Trophoblast cell (in vitro differentiated cells and primary cell): ENCODE results near the gene FHL3.

Experiments
- DNase-seq, 2 donors: peaks; one replicate each; pipeline ENCODE4 v3.0.0-alpha.2; 2016
- H2AFZ ChIP-seq: 2 replicates; pipeline ENCODE4 v1.6.1; 2013; ENCODE audit warnings: low read length, moderate library complexity, mild to moderate bottlenecking; ENCODE audit not compliant: insufficient read depth, poor library complexity
- H2AK5ac ChIP-seq: 2 replicates; pipeline ENCODE4 v1.6.1; 2013; ENCODE audit warnings: mild to moderate bottlenecking, low read length
- H2BK120ac ChIP-seq: 2 replicates; pipeline ENCODE4 v1.6.1; 2013; ENCODE audit warnings: low read length, mild to moderate bottlenecking, moderate library complexity; ENCODE audit not compliant: insufficient read depth, poor library complexity
- H2BK12ac ChIP-seq: 2 replicates; pipeline ENCODE4 v1.6.1; 2013; ENCODE audit warnings: mild to moderate bottlenecking, low read length, moderate library complexity
- H2BK5ac ChIP-seq: 2 replicates; pipeline ENCODE4 v1.6.1; 2013; ENCODE audit warnings: low read length, low read depth, moderate library complexity, mild to moderate bottlenecking; ENCODE audit not compliant: poor library complexity
- H3K14ac ChIP-seq: 2 replicates; pipeline ENCODE4 v1.6.1; 2013; ENCODE audit warnings: mild to moderate bottlenecking, low read length
- H3K18ac ChIP-seq: 2 replicates; pipeline ENCODE4 v1.6.1; 2013; ENCODE audit warnings: mild to moderate bottlenecking, low read length
- H3K23ac ChIP-seq: 2 replicates; pipeline ENCODE4 v1.6.1; 2013; ENCODE audit warnings: low read length
- H3K27ac ChIP-seq: 2 replicates; pipeline ENCODE4 v1.5.1; 2013; ENCODE audit warnings: low read depth, mild to moderate bottlenecking, inconsistent platforms, low read length, moderate library complexity
- H3K27me3 ChIP-seq: 2 replicates; pipeline ENCODE4 v1.6.1; 2013; ENCODE audit warnings: inconsistent platforms, mild to moderate bottlenecking, low read length, moderate library complexity; ENCODE audit not compliant: insufficient read depth
- H3K36me3 ChIP-seq, 2 experiments: 1 replicate in 1 of 2; 2 replicates in 1 of 2; pipeline ENCODE4 v1.6.1; 2013; ENCODE audit warnings: low read length in 2 of 2, mild to moderate bottlenecking in 2 of 2, moderate library complexity in 1 of 2; ENCODE audit not compliant: insufficient read depth in 2 of 2, control insufficient read depth in 1 of 2
- H3K4ac ChIP-seq: 2 replicates; pipeline ENCODE4 v1.6.1; 2013; ENCODE audit warnings: low read depth, mild to moderate bottlenecking, low read length, moderate library complexity
- H3K4me1 ChIP-seq, 2 experiments: 1 replicate in 1 of 2; 2 replicates in 1 of 2; pipeline ENCODE4 v1.6.1; 2013; ENCODE audit warnings: low read length in 2 of 2, mild to moderate bottlenecking in 2 of 2, moderate library complexity in 1 of 2; ENCODE audit not compliant: insufficient read depth in 2 of 2, control insufficient read depth in 1 of 2
- H3K4me2 ChIP-seq: 2 replicates; pipeline ENCODE4 v1.6.1; 2013; ENCODE audit warnings: inconsistent platforms, mild to moderate bottlenecking, low read length, moderate library complexity
- H3K4me3 ChIP-seq: 2 replicates; pipeline ENCODE4 v1.5.1; 2013; ENCODE audit warnings: mild to moderate bottlenecking, low read depth, low read length, inconsistent platforms
- H3K79me1 ChIP-seq: one replicate; pipeline ENCODE4 v1.6.1; 2013; ENCODE audit warnings: low read length
- H3K79me2 ChIP-seq: 2 replicates; pipeline ENCODE4 v1.6.1; 2013; ENCODE audit warnings: low read length, mild to moderate bottlenecking; ENCODE audit not compliant: control insufficient read depth, insufficient read depth, poor library complexity
- H3K9ac ChIP-seq: 2 replicates; pipeline ENCODE4 v1.6.1; 2013; ENCODE audit warnings: mild to moderate bottlenecking, low read length
- H3K9me3 ChIP-seq: 2 replicates; pipeline ENCODE4 v1.6.1; 2013; ENCODE audit warnings: low read depth, mild to moderate bottlenecking, control low read depth, inconsistent platforms, low read length; ENCODE audit not compliant: insufficient read depth
- H4K12ac ChIP-seq: 2 replicates; pipeline ENCODE4 v1.6.1; 2013; ENCODE audit warnings: low read depth, mild to moderate bottlenecking, low read length, moderate library complexity
- H4K8ac ChIP-seq: 2 replicates; pipeline ENCODE4 v1.6.1; 2013; ENCODE audit warnings: low read depth, mild to moderate bottlenecking, low read length, moderate library complexity
- H4K91ac ChIP-seq: one replicate; pipeline ENCODE4 v1.6.1; 2013; ENCODE audit warnings: low read depth, mild to moderate bottlenecking, low read length, moderate library complexity
- WGBS: extraction: QIAGEN DNeasy Blood & Tissue Kit; methylation state at CpG from one replicate; pipeline ENCODE4 v1.1.7; 2013; ENCODE audit warnings: missing lambda C conversion rate; ENCODE audit not compliant: insufficient read length, insufficient coverage; ENCODE audit errors: extremely low coverage; 5-methylcytosine and 5-hydroxymethylcytosine counted together

FHL3 gene

DNA sequence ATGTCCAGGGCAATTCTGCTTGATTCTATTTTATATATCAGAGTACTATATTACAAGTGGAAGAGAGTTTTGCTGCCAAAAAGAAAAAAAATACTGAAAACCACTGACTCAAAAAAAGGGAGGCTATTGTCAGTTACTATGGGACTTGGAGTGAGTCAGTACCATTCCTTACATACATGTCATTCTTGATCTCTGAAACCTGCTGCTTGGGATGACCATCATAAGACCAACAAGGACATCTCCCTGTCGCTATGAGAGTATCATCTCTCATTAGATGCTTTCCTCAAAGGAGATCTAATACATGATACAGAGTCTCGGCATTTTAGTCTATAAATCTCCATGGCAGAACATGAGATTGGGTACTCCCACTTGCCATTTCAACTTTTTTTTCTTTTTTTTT, 46.6 kb downstream of the FHL3 start:
- Histone ChIP-seq H3K79me1 (no peaks in the 10 kb centered on the region), H3K4ac (no peak overlapping the region), H3K14ac (no peak overlapping the region), H2BK5ac (no peak overlapping the region), H3K9ac (no peak overlapping the region), H3K4me1 (no peaks in the 10 kb centered on the region), H3K27ac (no peak overlapping the region), H4K8ac (no peak overlapping the region), H3K36me3 (peaks cover 26 to 36% of the 10 kb centered on the region in 2 experiments), H3K4me3 (no peak overlapping the region), H4K91ac (no peak overlapping the region), H2BK12ac (no peak overlapping the region), H3K4me2 (no peak overlapping the region), H3K23ac (no peak overlapping the region), H3K79me2 (no peaks in the 10 kb centered on the region), H2AK5ac (no peak overlapping the region), H2BK120ac (no peak overlapping the region), H3K9me3 (peaks cover 2% of the 10 kb centered on the region), H3K27me3 (no peaks in the 10 kb centered on the region), H4K12ac (no peak overlapping the region), H3K18ac (no peak overlapping the region), H2AFZ (no peak overlapping the region)
- DNase-seq: peak; percentile 28 to 77
- WGBS: no CpG with 5 or more reads among the region's 2 CpGs

DNA sequence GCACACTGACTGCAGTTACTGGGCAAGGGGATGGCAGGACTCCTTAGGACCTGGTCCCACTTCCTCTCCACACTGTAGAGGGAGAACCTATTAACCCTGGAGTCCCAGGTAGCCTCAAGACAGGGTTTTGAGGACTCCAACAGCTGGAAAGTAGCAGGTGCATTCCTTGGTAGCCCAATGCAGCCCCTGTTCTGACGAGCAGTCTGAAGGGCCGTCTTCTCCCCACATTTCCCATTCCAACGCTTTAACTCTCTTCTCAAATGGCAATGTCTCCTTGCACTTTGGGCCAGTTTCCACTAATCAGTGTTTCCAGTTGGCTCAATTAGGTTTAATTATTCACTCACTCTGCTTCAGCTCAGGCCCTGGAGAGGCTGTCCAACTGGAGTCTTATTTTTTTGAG, 49.6 kb downstream of the FHL3 start:
- Histone ChIP-seq H3K27me3 (no peaks in the 10 kb centered on the region), H3K79me2 (no peaks in the 10 kb centered on the region), H3K27ac (no peak overlapping the region), H3K4me1 (peaks cover 0 to 2% of the 10 kb centered on the region in 2 experiments), H2BK5ac (no peak overlapping the region), H2AFZ (no peak overlapping the region), H3K4ac (no peak overlapping the region), H3K36me3 (peaks cover 16 to 29% of the 10 kb centered on the region in 2 experiments), H3K14ac (no peak overlapping the region), H3K79me1 (no peaks in the 10 kb centered on the region), H2BK120ac (no peak overlapping the region), H4K12ac (no peak overlapping the region), H4K8ac (no peak overlapping the region), H3K4me2 (no peak overlapping the region), H3K18ac (no peak overlapping the region), H3K4me3 (no peak overlapping the region), H2AK5ac (no peak overlapping the region), H4K91ac (no peak overlapping the region), H3K9me3 (peaks cover 2% of the 10 kb centered on the region), H3K9ac (no peak overlapping the region), H2BK12ac (no peak overlapping the region), H3K23ac (no peak overlapping the region)
- no CpG with 5 or more reads among the region's 3 CpGs for WGBS
- DNase-seq: no peak

- Histone ChIP-seq H3K14ac (no peak overlapping the region), H4K91ac (no peak overlapping the region), H2BK5ac (no peak overlapping the region), H3K79me1 (no peaks in the 10 kb centered on the region), H4K8ac (no peak overlapping the region), H4K12ac (no peak overlapping the region), H2BK120ac (no peak overlapping the region), H3K9ac (no peak overlapping the region), H3K27me3 (no peaks in the 10 kb centered on the region), H3K27ac (no peak overlapping the region), H2AFZ (no peak overlapping the region), H3K4me1 (peaks cover 4% of the 10 kb centered on the region in 2 experiments), H3K4me3 (no peak overlapping the region), H3K23ac (no peak overlapping the region), H3K18ac (no peak overlapping the region), H3K4me2 (no peak overlapping the region), H3K36me3 (peaks cover 11 to 23% of the 10 kb centered on the region in 2 experiments), H3K4ac (no peak overlapping the region), H3K79me2 (no peaks in the 10 kb centered on the region), H2BK12ac (no peak overlapping the region), H3K9me3 (no peaks in the 10 kb centered on the region), H2AK5ac (no peak overlapping the region)
- no peak for DNase-seq
- WGBS: no CpG with 5 or more reads among the region's 3 CpGs
Measured at GRCh38 chr1:37954316-37954971, 50.9 kb downstream of the FHL3 start.

DNA sequence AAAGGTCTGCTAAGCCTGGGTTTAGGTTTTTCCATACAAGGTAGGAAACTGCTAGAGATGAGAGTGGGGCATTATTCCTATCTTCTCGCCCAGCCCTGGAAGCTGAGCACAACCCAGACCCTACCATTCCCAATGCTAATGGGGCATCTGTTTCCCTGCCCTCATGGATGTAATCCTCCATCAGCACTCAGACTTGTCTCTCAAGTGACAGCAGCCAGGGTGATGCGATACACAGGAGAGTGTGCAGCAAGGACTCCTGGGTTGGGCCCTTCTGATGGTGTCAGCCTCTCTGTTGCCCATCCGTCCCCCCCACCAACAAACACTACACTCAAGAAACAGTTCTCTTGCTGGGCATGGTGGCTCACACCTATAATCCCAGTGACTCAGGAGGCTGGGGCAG, 52.6 kb downstream of the FHL3 start:
- Histone ChIP-seq H4K8ac (no peak overlapping the region), H3K14ac (no peak overlapping the region), H3K9me3 (no peaks in the 10 kb centered on the region), H4K91ac (no peak overlapping the region), H3K9ac (no peak overlapping the region), H2BK12ac (no peak overlapping the region), H3K4ac (no peak overlapping the region), H3K4me3 (no peak overlapping the region), H3K79me2 (no peaks in the 10 kb centered on the region), H3K27me3 (no peaks in the 10 kb centered on the region), H3K4me1 (peaks cover 4% of the 10 kb centered on the region in 2 experiments), H2AK5ac (no peak overlapping the region), H3K36me3 (peaks cover 6 to 13% of the 10 kb centered on the region in 2 experiments), H2BK120ac (no peak overlapping the region), H4K12ac (no peak overlapping the region), H3K23ac (no peak overlapping the region), H2BK5ac (no peak overlapping the region), H3K18ac (no peak overlapping the region), H3K27ac (no peak overlapping the region), H2AFZ (no peak overlapping the region), H3K4me2 (no peak overlapping the region), H3K79me1 (no peaks in the 10 kb centered on the region)
- WGBS: no CpG with 5 or more reads among the region's 3 CpGs
- DNase-seq: no peak
